NB4 (cell line): ENCODE results near the gene CFAP70.

ENCODE experiments used
- CTCF ChIP-seq: IDR thresholded peaks from one replicate; pipeline ENCODE4 v1.5.1; 2012; ENCODE audit warnings: low read depth, low read length
- POLR2A ChIP-seq: IDR thresholded peaks from 2 replicates; pipeline ENCODE4 v1.6.1; 2011; ENCODE audit warnings: mild to moderate bottlenecking; ENCODE audit not compliant: insufficient read length; ENCODE audit errors: extremely low read depth

- TF ChIP-seq CTCF (no peak), POLR2A (no peak)
Observed at GRCh38 chr10:73253225-73253555, 105.5 kb downstream of the CFAP70 start.
